Measurements from ENCODE around the gene P2RX6.

The P2RX6 gene

DNA sequence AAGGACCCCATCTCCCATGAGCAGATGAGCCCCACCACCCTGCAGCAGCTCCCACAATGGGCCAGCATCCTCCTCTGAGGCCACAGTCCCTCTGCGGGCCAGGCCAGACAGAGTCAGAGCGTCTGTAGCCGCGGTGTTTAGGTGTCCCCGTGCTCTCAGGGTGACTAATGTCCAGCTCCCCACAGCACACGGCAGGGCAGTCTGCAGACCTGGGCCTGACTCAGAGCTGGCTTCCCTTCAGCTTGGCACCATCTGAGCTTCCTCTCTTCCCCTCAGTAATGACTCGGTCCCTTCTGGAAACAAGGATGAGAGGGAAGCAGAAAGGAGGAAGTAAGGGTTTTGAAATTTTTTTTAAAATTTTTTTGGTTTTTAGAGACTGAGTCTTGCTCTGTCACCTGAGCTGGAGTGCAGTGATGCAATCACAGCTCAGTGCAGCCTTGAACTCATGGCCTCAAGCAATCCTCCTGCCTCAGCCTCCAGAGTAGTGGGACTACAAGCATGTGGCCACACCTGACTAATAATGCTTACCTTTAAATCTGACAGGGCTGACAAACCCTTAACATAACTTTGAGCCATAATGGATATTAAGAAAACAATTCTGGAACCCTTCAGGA is 59.2 kb downstream of the P2RX6 start:
- DNase-seq (ENCODE audit: low read depth in 2 of 2): no peak

DNA sequence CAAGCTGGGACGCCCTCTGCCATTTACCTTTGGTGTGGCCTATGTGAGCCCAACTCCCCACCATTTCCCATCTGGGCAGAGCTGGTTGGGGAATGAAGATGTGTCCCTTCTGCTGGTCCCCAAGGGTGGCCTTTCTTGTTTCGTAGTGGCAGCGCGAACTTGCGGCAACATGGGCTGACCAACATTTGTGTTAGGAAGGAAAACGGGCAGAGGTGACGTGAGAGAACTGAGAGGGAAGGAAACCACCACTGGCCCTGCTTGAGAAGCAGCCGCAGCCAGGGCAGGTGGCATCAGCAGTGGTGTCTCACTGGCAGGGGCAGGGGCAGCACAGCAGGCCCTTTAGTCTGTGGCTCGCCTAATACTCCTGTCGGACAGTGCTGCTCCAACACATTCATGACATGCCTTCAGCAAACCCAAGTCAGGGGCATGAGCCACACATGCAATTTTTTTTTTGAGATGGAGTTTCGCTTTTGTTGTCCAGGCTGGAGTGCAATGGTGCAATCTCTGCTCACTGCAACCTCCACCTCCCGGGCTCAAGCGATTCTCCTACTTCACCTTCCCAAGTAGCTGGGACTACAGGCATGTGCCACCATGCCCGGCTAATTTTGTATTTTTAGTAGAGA is 60.7 kb downstream of the P2RX6 start:
- no peak for DNase-seq (ENCODE audit: low read depth in 2 of 2)

DNA sequence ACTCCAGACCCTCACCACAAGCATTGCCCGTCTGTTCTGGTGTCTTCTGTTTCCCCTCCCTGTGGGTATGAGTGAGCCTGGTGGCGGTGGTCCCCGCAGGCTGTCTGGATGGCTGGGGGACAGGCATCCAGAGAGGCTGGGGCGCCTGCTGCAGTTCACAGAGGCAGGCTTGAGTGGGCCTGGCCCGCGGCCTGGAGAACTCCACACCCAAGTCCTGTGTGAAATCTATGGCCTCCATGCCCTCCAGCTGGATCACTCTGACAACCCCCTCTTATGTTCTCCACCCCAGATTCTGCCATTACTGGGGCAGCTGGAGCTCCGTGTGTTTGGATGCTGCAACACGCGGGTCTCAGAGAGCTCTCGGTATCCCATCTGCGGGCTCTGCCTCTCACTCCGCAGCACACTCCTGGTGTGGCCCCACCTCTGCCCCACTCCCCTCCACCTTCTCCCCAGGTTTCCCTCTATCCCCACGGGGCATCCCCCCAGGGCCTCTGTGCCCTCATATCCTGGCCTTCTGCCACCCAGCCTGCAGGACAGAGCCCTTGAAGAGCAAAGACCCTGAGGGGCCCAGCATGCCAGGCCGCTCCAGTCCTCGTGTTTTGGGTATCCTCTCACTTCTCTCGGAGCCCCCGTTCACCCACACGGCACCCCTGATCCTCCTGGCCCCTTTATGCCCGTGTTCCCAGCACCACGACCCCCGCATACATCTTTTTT is 62.1 kb downstream of the P2RX6 start:
- no peak for DNase-seq (ENCODE audit: low read depth in 2 of 2)

Measured in stimulated activated CD4-positive, alpha-beta T cell treated with anti-CD3 and anti-CD28 coated beads, Interleukin-15, amount 100 ng/mL, for 48 hours (primary cell).